ENCODE measurements around the gene SLC22A17. TPM values are rescaled to one million over a fixed set of nuclear protein-coding genes. Genes with fewer than 3 reads are reported as not detected.
"Not testable (repeated sequence)": the region's sequence is repeated elsewhere in the genome, so short reads cannot be mapped to it uniquely, and the experiment has no call there.

The SLC22A17 gene
- total and polyA plus RNA-seq, 10 donors = 5.1 to 13.7 (median 7.7) TPM

DNA sequence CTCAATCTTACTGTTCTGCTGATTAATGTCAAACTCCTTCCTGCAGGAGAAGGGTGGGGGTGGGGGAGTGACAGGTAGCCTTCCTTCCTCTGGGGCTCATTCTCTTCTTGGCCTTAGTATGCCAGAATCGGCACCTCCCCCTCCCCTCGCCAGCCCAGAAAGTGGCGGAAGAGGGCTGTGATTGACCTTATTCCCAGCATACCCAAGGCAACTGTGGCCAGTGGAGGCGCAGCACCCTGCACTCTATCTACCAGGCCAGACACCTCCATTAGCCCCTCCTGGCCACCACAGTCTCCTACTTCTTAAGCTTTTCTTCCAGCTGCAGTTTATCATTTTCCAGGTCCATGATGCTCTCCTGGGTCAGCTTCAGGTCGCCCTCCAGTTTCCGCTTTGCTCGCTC, 39.9 kb upstream of the SLC22A17 start:
- Histone ChIP-seq H3K9me3 (no peaks in the 10 kb centered on the region), H3K36me3 (no peaks in the 10 kb centered on the region), H3K4me1 (no peaks in the 10 kb centered on the region), H3K27ac (no peak overlapping the region), H3K27me3 (replicated peaks in 1 of 7) (peaks cover 0 to 28% (median 0%) of the 10 kb centered on the region in 7 donors), H3K4me3 (no peak overlapping the region)
- 77 to 81% (median 78%) methylated on average over 7 of the region's 7 CpGs for WGBS, 5 donors
- DNase-seq = no peak
- intact Hi-C loops (cut with DNase I; ENCODE audit: low total_unique reads) = no loop called here
- TF ChIP-seq, protein P1, sequence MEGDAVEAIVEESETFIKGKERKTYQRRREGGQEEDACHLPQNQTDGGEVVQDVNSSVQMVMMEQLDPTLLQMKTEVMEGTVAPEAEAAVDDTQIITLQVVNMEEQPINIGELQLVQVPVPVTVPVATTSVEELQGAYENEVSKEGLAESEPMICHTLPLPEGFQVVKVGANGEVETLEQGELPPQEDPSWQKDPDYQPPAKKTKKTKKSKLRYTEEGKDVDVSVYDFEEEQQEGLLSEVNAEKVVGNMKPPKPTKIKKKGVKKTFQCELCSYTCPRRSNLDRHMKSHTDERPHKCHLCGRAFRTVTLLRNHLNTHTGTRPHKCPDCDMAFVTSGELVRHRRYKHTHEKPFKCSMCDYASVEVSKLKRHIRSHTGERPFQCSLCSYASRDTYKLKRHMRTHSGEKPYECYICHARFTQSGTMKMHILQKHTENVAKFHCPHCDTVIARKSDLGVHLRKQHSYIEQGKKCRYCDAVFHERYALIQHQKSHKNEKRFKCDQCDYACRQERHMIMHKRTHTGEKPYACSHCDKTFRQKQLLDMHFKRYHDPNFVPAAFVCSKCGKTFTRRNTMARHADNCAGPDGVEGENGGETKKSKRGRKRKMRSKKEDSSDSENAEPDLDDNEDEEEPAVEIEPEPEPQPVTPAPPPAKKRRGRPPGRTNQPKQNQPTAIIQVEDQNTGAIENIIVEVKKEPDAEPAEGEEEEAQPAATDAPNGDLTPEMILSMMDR (IDR thresholded peaks at IDR 0.05 in 8 of 11, conservative IDR thresholded peaks at IDR 0.05 in 3 of 11) = no peak
- TF ChIP-seq POLR2A (IDR thresholded peaks at IDR 0.05) (no peak), POLR2AphosphoS5 (IDR thresholded peaks at IDR 0.05) (no peak)

DNA sequence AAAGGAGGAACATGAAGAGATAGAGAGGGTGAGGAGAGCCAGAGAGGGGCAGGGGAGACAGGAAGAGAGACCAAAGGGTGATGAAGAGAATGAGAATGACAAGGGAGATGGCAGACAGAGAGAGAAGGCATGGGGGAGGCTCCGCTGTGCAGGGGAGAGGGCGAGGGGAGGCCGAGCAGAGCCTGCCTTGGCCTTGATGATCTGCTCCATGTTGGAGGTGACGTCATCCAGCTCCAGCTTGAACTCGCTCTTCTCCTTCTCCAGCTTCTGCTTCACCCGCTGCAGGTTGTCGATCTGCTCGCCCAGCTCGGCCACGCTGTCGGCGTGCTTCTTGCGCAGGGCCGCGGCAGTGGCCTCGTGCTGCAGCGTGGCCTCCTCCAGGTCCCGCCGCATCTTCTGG, 37.2 kb upstream of the SLC22A17 start:
- H3K4me3 ChIP-seq; H3K9me3 ChIP-seq; H3K36me3 ChIP-seq; DNase-seq; intact Hi-C loops (cut with DNase I; ENCODE audit: low total_unique reads); H3K27ac ChIP-seq; H3K4me1 ChIP-seq: not testable (repeated sequence)
- 76 to 91% (median 85%) methylated on average over 3 to 7 of the region's 19 CpGs for WGBS, 5 donors
- H3K27me3 ChIP-seq (replicated peaks in 1 of 7) = peaks cover 0 to 28% (median 0%) of the 10 kb centered on the region in 7 donors

DNA sequence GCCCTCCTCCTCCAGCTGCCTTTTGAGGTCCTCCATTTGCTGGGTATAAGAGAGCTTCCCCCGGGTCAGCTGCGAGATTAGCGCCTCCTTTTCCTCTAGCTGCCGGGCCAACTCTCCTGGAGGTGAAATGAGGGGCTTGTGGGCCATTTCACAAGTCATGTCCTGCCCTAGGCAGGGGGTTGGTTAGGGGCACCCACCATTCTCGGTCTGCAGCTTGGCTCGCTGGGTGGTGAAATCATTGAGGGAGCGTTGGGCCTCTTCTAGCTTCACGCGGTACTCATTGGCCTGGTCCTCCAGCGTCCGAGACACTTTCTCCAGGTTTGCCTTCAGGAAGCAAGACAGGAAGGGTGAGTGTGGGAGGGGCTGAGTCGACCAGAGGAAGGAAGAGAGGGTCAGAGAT, 36.7 kb upstream of the SLC22A17 start:
- no peaks in the 10 kb centered on the region for H3K4me1 ChIP-seq
- H3K4me3 ChIP-seq = no peak overlapping the region
- no peak for DNase-seq
- intact Hi-C loops (cut with DNase I; ENCODE audit: low total_unique reads) = no loop called here
- peaks cover 0 to 28% (median 0%) of the 10 kb centered on the region in 7 donors for H3K27me3 ChIP-seq (replicated peaks in 1 of 7)
- no peaks in the 10 kb centered on the region for H3K36me3 ChIP-seq
- WGBS, 5 donors = 52 to 72% (median 63%) methylated on average over 12 of the region's 12 CpGs
- TF ChIP-seq, protein P1 (IDR thresholded peaks at IDR 0.05 in 8 of 11, conservative IDR thresholded peaks at IDR 0.05 in 3 of 11) = no peak
- TF ChIP-seq POLR2A (IDR thresholded peaks at IDR 0.05) (no peak), POLR2AphosphoS5 (IDR thresholded peaks at IDR 0.05) (no peak)
- no peak overlapping the region for H3K27ac ChIP-seq
- H3K9me3 ChIP-seq = no peaks in the 10 kb centered on the region

DNA sequence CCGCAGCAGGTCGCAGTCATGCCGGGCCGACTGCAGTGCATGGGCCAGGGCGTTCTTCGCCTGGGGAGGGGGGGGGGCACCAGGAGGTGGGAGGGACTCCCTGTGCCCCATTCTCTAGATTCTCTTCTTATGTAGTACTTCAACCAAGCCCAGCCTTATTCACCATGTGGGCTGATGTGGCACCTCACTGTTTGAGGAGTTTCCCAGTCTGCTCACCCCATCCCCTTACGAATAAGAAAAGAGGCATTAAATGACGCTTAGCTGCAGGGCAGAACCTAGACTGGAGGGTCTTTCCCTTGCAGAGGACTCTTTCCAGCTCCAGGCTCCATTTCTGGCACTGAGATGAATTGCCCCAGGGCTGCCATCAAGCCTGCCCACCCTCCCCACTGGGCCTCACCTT, 36.3 kb upstream of the SLC22A17 start:
- Histone ChIP-seq H3K27ac (no peak overlapping the region), H3K9me3 (no peaks in the 10 kb centered on the region), H3K4me3 (no peak overlapping the region), H3K27me3 (replicated peaks in 1 of 7) (peaks cover 0 to 28% (median 0%) of the 10 kb centered on the region in 7 donors), H3K4me1 (no peaks in the 10 kb centered on the region), H3K36me3 (no peaks in the 10 kb centered on the region)
- WGBS, 5 donors = 79 to 95% (median 86%) methylated on average over 8 of the region's 8 CpGs
- DNase-seq = no peak
- intact Hi-C loops (cut with DNase I; ENCODE audit: low total_unique reads) = no loop called here
- TF ChIP-seq POLR2AphosphoS5 (IDR thresholded peaks at IDR 0.05) = no peak

DNA sequence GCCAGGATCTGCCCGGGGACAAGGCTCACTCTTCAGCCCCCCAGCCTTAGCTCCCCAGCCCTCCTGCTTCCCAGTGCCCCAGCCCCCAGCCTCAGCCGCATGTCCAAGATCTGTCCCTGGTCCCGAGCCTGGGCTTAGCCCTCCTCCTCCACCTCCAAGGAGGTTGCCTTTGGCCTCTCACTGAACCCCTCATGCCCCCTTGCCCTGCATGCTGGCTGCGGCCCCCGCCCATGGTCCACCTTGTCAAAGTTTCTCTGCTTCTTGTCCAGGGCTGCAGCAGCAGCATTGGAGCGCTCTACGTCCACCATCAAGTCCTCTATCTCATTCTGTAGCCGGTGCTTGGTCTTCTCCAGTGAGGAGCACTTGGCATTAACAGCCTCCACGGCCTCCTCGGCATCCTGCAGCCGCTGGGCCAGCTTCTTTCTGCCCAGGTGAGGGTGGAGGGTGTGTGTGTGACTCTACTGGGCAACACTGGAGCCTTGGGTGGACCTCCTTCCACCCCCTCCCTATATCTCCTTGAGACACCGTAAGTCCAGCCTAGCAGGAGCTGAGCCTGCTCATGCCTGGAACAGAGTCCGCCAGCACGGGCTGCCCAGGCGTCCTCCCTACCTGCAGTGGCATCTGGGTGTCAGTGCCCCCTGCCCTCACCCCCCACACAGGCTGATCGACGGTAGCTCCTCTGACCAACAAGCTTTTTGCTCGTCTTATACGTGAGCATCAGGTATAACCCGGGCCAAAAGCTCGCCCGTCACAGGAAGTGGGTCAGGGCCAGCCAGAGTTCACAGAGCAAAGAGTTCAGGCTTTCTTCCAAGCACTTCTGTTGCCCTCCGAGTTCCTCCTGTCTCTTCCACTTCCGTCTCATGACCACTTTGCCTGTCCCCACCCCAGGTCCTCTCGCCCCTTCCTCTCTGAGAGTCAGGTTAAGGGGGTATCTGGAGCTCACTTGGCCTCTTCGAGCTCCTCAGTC, 35.5 kb upstream of the SLC22A17 start:
- Histone ChIP-seq H3K36me3 (no peaks in the 10 kb centered on the region), H3K4me3 (no peak overlapping the region), H3K9me3 (no peaks in the 10 kb centered on the region), H3K27ac (no peak overlapping the region), H3K4me1 (no peaks in the 10 kb centered on the region), H3K27me3 (replicated peaks in 1 of 7) (peaks cover 0 to 24% (median 0%) of the 10 kb centered on the region in 7 donors)
- TF ChIP-seq POLR2A (IDR thresholded peaks at IDR 0.05) = no peak
- no peak for TF ChIP-seq POLR2AphosphoS5 (IDR thresholded peaks at IDR 0.05)
- TF ChIP-seq, protein P1 (IDR thresholded peaks at IDR 0.05 in 8 of 11, conservative IDR thresholded peaks at IDR 0.05 in 3 of 11) = no peak
- intact Hi-C loops (cut with DNase I; ENCODE audit: low total_unique reads) = no loop called here
- no peak for DNase-seq
- 76 to 82% (median 77%) methylated on average over 26 of the region's 26 CpGs for WGBS, 5 donors
